CD4-positive, alpha-beta memory T cell (primary cell): Measurements from ENCODE around the gene SUGCT. TPM values are rescaled to one million over a fixed set of nuclear protein-coding genes. Genes with fewer than 3 reads are reported as not detected.

ENCODE experiments used
- CTCF ChIA-PET: fragments of 350-600 bp; sonication (Branson Sonifier 250); formaldehyde crosslinking; loops from one replicate; lab custom pipeline; 2021; ENCODE audit warnings: inconsistent platforms; ENCODE audit not compliant: partially characterized antibody; lab: Charles Lee
- POLR2A ChIA-PET: fragments of 350-600 bp; sonication (Branson Sonifier 250); formaldehyde crosslinking; loops from one replicate; lab custom pipeline; 2021; ENCODE audit not compliant: partially characterized antibody; lab: Charles Lee
- DNase-seq, 5 donors: peaks; one replicate each; pipeline versions ENCODE4 v3.0.0 to v3.0.0-alpha.2; 2020 to 2022; ENCODE audit warnings: mixed read lengths in 1 of 5
- H3K27ac ChIP-seq: one replicate; pipeline ENCODE4 v1.7.0; 2013; ENCODE audit warnings: low read depth, low read length
- H3K27me3 ChIP-seq: 2 replicates; pipeline ENCODE4 v1.7.0; 2013; ENCODE audit warnings: mild to moderate bottlenecking, low read length, moderate library complexity; ENCODE audit not compliant: insufficient read depth
- H3K36me3 ChIP-seq: 2 replicates; pipeline ENCODE4 v1.7.0; 2013; ENCODE audit warnings: mild to moderate bottlenecking, low read length, moderate library complexity; ENCODE audit not compliant: insufficient read depth
- H3K4me1 ChIP-seq: 2 replicates; pipeline ENCODE4 v1.7.0; 2013; ENCODE audit warnings: mild to moderate bottlenecking, low read length, moderate library complexity; ENCODE audit not compliant: insufficient read depth
- H3K4me3 ChIP-seq, 2 donors: one replicate each; pipeline ENCODE4 v1.7.0; 2013; ENCODE audit warnings: low read length in 2 of 2, mild to moderate bottlenecking in 1 of 2
- H3K9me3 ChIP-seq, 2 donors: one replicate each; pipeline ENCODE4 v1.7.0; 2013; ENCODE audit warnings: low read length in 2 of 2, control low read depth in 1 of 2; ENCODE audit not compliant: control insufficient read depth in 1 of 2
- H3K27ac Mint-ChIP-seq, 7 donors: one replicate each; pipeline ENCODE4 v1.8.0; 2020 to 2021; ENCODE audit warnings: mixed read lengths in 7 of 7, mild to moderate bottlenecking in 6 of 7, inconsistent platforms in 3 of 7, moderate library complexity in 3 of 7
- H3K27me3 Mint-ChIP-seq, 2 donors: one replicate each; pipeline ENCODE4 v1.8.0; 2020 to 2021; ENCODE audit warnings: mixed read lengths in 2 of 2
- H3K36me3 Mint-ChIP-seq, 2 donors: one replicate each; pipeline ENCODE4 v1.8.0; 2020 to 2021; ENCODE audit warnings: mixed read lengths in 2 of 2, inconsistent platforms in 1 of 2, mild to moderate bottlenecking in 1 of 2
- H3K4me1 Mint-ChIP-seq, 4 donors: one replicate each; pipeline ENCODE4 v1.8.0; 2020 to 2021; ENCODE audit warnings: mixed read lengths in 4 of 4, mild to moderate bottlenecking in 1 of 4
- H3K4me3 Mint-ChIP-seq, 8 donors: one replicate each; pipeline ENCODE4 v1.8.0; 2020 to 2021; ENCODE audit warnings: mixed read lengths in 8 of 8, mild to moderate bottlenecking in 7 of 8, moderate library complexity in 6 of 8, inconsistent platforms in 3 of 8
- H3K9me3 Mint-ChIP-seq, 8 donors: one replicate each; pipeline ENCODE4 v1.8.0; 2020 to 2021; ENCODE audit warnings: mixed read lengths in 8 of 8, mild to moderate bottlenecking in 5 of 8, inconsistent platforms in 3 of 8, moderate library complexity in 1 of 8
- intact Hi-C: fragments of 100-400 bp; cut with micrococcal nuclease; formaldehyde crosslinking; loops from one replicate; pipeline ENCODE4 v1.15.1; 2023
- polyA plus RNA-seq, 2 donors: library from polyadenylated mRNA; unstranded; fragments of 300-500 nt; fragmentation: Illumina TruSeq; gene quantifications; one replicate each; pipeline ENCODE4 v1.2.3, GENCODE V29; 2021
- total RNA-seq, 2 experiments: library from RNA; stranded (reverse); gene quantifications; one replicate each; pipeline ENCODE4 v1.2.3, GENCODE V29; 2021

Gene SUGCT
- total and polyA plus RNA-seq, 4 experiments from 2014 or later = 0.41 to 4.4 (median 1.2) TPM

GRCh38 chr7:40447345-40447744 is 312.5 kb downstream of the SUGCT start:
- no peaks in the 10 kb centered on the region for H3K36me3 ChIP-seq
- no peaks in the 10 kb centered on the region for H3K9me3 ChIP-seq
- Mint-ChIP-seq H3K4me1 (no peaks in the 10 kb centered on the region), H3K4me3 (no peak overlapping the region), H3K27me3 (no peaks in the 10 kb centered on the region), H3K27ac (no peak overlapping the region), H3K9me3 (peaks cover 0 to 31% (median 18%) of the 10 kb centered on the region in 8 donors), H3K36me3 (peaks cover 0 to 5% of the 10 kb centered on the region in 2 donors)
- H3K27ac ChIP-seq = no peak overlapping the region
- H3K4me3 ChIP-seq = no peak overlapping the region
- DNase-seq = no peak
- CTCF ChIA-PET = no interaction called here
- H3K27me3 ChIP-seq = no peaks in the 10 kb centered on the region
- POLR2A ChIA-PET = no interaction called here
- intact Hi-C loops = no loop called here
- no peaks in the 10 kb centered on the region for H3K4me1 ChIP-seq

DNA sequence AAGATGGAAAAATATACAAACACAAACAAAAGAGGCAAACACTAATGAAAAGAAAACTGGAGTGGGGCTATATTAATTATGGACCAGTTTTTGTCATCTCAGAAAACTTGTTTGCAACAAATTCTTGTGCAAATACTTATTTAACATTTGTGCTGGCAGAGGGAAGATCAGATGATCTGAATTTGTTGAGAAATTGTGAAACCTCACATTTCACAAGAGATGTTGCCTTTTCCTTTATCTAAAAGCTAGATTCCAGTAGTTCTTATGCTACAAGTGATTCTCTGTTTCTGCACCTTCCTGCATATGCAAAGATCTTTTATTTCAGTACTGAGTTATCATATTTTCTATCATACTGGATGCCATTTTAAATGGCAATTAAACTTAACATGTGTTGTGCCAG is 320.7 kb downstream of the SUGCT start:
- H3K9me3 ChIP-seq = no peaks in the 10 kb centered on the region
- Mint-ChIP-seq H3K27me3 (no peaks in the 10 kb centered on the region), H3K27ac (no peak overlapping the region), H3K36me3 (peaks cover 0 to 5% of the 10 kb centered on the region in 2 donors), H3K4me3 (no peak overlapping the region), H3K9me3 (peaks cover 0 to 17% (median 10%) of the 10 kb centered on the region in 8 donors), H3K4me1 (no peaks in the 10 kb centered on the region)
- no peak overlapping the region for H3K4me3 ChIP-seq
- ChIA-PET POLR2A (no interaction called here), CTCF (no interaction called here)
- no peaks in the 10 kb centered on the region for H3K36me3 ChIP-seq
- intact Hi-C loops = no loop called here
- no peak overlapping the region for H3K27ac ChIP-seq
- DNase-seq = no peak
- H3K27me3 ChIP-seq = no peaks in the 10 kb centered on the region
- H3K4me1 ChIP-seq = no peaks in the 10 kb centered on the region

DNA sequence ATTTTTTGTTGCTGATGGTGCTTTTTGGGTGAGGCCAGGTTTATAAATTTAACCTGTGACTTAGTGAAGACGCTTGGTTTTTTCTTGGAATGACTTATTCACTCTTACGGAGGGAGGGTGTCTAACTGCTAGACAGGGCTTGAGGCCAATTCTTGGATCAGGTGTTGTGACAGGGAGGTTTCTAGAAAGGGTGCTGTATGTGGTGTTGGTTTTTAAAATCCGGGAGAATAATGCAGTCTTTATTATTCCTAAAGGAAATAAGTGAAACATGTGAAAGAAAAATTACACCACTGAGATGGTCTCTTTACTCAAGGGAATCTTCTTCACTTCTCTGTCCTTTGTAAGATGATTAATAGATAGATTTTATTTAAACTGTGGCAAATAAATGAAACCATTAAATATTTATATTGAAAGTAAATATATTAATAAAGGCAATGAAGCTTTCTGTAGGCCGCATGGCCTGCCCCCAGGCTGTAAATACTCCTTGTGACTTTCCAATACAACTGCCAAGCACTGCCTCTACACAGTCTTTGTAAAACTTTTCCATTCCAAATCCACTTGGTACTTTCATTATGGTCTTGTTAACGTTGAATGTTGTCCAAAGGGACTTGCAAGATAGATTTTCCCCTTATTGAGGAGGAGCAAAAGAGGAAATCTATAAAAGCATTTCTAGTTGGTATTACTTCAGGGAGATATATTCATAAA is 323.1 kb downstream of the SUGCT start:
- Mint-ChIP-seq H3K4me1 (no peaks in the 10 kb centered on the region), H3K36me3 (no peaks in the 10 kb centered on the region), H3K27me3 (no peaks in the 10 kb centered on the region), H3K4me3 (no peak overlapping the region), H3K27ac (no peak overlapping the region), H3K9me3 (peaks cover 0 to 23% (median 3%) of the 10 kb centered on the region in 8 donors)
- H3K36me3 ChIP-seq = no peaks in the 10 kb centered on the region
- ChIA-PET CTCF (no interaction called here), POLR2A (no interaction called here)
- no peak overlapping the region for H3K27ac ChIP-seq
- DNase-seq = no peak
- no peaks in the 10 kb centered on the region for H3K9me3 ChIP-seq
- H3K4me1 ChIP-seq = no peaks in the 10 kb centered on the region
- intact Hi-C loops = no loop called here
- no peaks in the 10 kb centered on the region for H3K27me3 ChIP-seq
- H3K4me3 ChIP-seq = no peak overlapping the region

- Histone ChIP-seq H3K4me1 (no peaks in the 10 kb centered on the region), H3K4me3 (no peak overlapping the region), H3K36me3 (no peaks in the 10 kb centered on the region), H3K9me3 (no peaks in the 10 kb centered on the region), H3K27me3 (no peaks in the 10 kb centered on the region), H3K27ac (no peak overlapping the region)
- no peaks in the 10 kb centered on the region for H3K36me3 Mint-ChIP-seq
- DNase-seq = no peak
- H3K9me3 Mint-ChIP-seq = peaks cover 0 to 22% (median 4%) of the 10 kb centered on the region in 8 donors
- H3K27me3 Mint-ChIP-seq = no peaks in the 10 kb centered on the region
- POLR2A ChIA-PET = no interaction called here
- CTCF ChIA-PET = no interaction called here
- no peak overlapping the region for H3K4me3 Mint-ChIP-seq
- no peaks in the 10 kb centered on the region for H3K4me1 Mint-ChIP-seq
- H3K27ac Mint-ChIP-seq = no peak overlapping the region
- intact Hi-C loops = no loop called here
Observed at GRCh38 chr7:40463446-40463845, 328.6 kb downstream of the SUGCT start.

- ChIA-PET POLR2A (no interaction called here), CTCF (no interaction called here)
- no peaks in the 10 kb centered on the region for H3K36me3 ChIP-seq
- H3K4me1 Mint-ChIP-seq = no peaks in the 10 kb centered on the region
- no peaks in the 10 kb centered on the region for H3K27me3 Mint-ChIP-seq
- H3K4me3 Mint-ChIP-seq = no peak overlapping the region
- no peak overlapping the region for H3K4me3 ChIP-seq
- H3K9me3 Mint-ChIP-seq = peaks cover 0 to 13% (median 5%) of the 10 kb centered on the region in 8 donors
- H3K36me3 Mint-ChIP-seq = no peaks in the 10 kb centered on the region
- no peaks in the 10 kb centered on the region for H3K27me3 ChIP-seq
- no peaks in the 10 kb centered on the region for H3K4me1 ChIP-seq
- DNase-seq = no peak
- H3K27ac ChIP-seq = no peak overlapping the region
- no peak overlapping the region for H3K27ac Mint-ChIP-seq
- intact Hi-C loops = no loop called here
- no peaks in the 10 kb centered on the region for H3K9me3 ChIP-seq
Observed at GRCh38 chr7:40468891-40469864, 334.4 kb downstream of the SUGCT start.

- H3K36me3 Mint-ChIP-seq = no peaks in the 10 kb centered on the region
- H3K27ac ChIP-seq = no peak overlapping the region
- no peak for DNase-seq
- H3K36me3 ChIP-seq = no peaks in the 10 kb centered on the region
- H3K9me3 Mint-ChIP-seq = peaks cover 0 to 13% (median 5%) of the 10 kb centered on the region in 8 donors
- H3K27me3 ChIP-seq = no peaks in the 10 kb centered on the region
- no peak overlapping the region for H3K4me3 Mint-ChIP-seq
- H3K27ac Mint-ChIP-seq = peak overlapping the region in 1 of 7 donors; percentile 19
- no peak overlapping the region for H3K4me3 ChIP-seq
- H3K4me1 Mint-ChIP-seq = no peaks in the 10 kb centered on the region
- POLR2A ChIA-PET = no interaction called here
- H3K4me1 ChIP-seq = no peaks in the 10 kb centered on the region
- H3K9me3 ChIP-seq = no peaks in the 10 kb centered on the region
- intact Hi-C loops = no loop called here
- CTCF ChIA-PET = no interaction called here
- no peaks in the 10 kb centered on the region for H3K27me3 Mint-ChIP-seq
Observed at GRCh38 chr7:40470091-40470592, 335.3 kb downstream of the SUGCT start.

DNA sequence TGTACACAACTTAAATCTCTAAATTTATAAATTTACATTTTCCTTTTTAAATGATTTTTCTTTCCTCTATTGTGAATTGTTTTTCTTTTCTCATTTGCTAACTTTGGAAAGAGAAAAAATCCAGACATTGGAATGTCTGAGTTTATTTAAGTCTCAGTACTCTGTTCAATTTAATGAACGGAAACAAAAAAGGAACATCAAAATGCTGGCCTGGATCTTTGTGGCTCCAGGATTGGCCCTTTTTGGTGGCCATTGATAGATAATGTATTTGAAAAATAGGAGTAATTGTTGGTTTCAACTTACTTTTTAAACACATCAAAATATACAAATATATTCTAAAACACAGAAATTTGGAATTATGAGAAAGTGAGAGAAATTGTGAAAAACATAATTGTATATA is 336.0 kb downstream of the SUGCT start:
- peaks cover 0 to 13% (median 5%) of the 10 kb centered on the region in 8 donors for H3K9me3 Mint-ChIP-seq
- intact Hi-C loops = no loop called here

More for the DNA sequence above, 336.0 kb downstream of the SUGCT start:
- Mint-ChIP-seq H3K4me3 (no peak overlapping the region), H3K27ac (no peak overlapping the region), H3K4me1 (no peaks in the 10 kb centered on the region), H3K27me3 (no peaks in the 10 kb centered on the region), H3K36me3 (no peaks in the 10 kb centered on the region)
- Histone ChIP-seq H3K36me3 (no peaks in the 10 kb centered on the region), H3K27ac (no peak overlapping the region), H3K27me3 (no peaks in the 10 kb centered on the region), H3K4me1 (no peaks in the 10 kb centered on the region), H3K4me3 (no peak overlapping the region), H3K9me3 (no peaks in the 10 kb centered on the region)
- CTCF ChIA-PET = no interaction called here
- POLR2A ChIA-PET = no interaction called here
- no peak for DNase-seq
